NCI-H2107 treated with DMSO at 0.1 percent for 48 hours (cell line): ENCODE measurements around the gene MIEF2.
"Not testable (repeated sequence)": the region's sequence is repeated elsewhere in the genome, so short reads cannot be mapped to it uniquely, and the experiment has no call there.

Source experiments
- DNase-seq: peaks from one replicate; lab custom pipeline; 2025; ENCODE audit not compliant: unreplicated experiment; lab: John Stamatoyannopoulos, UW

The MIEF2 gene

DNA sequence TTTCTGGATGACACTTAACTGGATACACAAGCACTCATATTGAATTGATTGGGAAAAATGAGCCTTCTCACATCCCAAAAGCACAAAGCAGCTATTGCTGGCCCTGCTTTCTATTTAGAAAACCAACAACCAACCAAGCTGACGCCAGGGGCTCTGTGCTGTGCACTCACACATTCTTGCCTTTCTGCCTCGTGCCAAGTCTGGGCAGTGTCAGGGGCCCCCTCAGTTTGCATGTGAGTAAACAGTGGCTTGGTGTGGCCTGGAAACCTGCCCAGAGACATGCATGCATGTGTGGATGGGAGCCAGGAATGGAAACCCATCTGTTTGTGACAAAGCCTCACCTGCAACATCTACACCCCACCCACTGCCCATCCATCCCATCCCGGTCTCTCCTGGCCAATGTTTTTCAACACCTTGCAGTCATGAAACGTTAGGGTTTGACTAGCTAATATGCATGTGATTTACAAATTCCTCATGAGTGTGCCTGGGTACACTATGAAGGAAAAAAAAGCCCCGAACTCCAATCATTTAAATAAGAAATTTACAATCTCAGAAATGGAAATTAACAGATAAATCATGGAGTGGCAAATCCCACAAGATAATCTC, 20.4 kb downstream of the MIEF2 start:
- no peak for DNase-seq

DNA sequence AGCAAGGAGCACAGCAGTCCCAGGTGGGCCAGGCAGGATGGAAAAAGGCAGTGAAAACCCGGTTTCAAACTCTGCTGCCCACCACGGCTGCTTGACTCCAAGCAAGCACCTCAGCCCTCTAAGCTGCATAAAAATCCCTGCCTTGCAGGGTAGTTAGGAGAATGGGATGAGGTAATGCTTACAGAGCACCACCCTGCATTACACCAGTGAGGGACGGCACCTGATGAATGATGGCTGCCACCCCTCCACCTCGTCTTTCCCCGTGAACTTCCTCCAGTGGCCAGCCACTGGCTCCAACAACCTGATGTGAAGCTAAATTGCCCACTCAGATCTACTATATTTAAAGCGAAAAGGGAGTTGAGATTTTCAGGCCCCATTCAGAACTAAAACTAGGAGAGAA, 21.3 kb downstream of the MIEF2 start:
- no peak for DNase-seq

DNA sequence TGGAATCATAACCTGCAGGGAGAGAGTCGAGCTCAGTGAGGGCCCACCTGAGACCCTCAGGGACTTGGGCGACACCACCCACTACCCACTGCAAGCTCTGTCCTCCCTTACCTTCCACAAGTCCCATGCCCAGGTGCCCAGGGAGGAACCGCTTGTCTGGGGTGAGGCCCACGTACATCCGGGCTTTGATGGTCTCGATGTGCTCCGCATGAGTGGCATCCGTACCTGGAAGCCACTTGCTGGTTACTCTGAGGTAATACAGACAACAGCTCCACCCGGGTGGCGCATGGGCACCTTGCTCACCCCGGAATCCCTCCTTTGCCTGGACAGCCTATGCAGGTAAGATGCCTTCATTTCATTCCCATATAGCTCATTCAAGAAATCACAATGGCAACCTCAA, 24.8 kb downstream of the MIEF2 start:
- DNase-seq: no peak

DNA sequence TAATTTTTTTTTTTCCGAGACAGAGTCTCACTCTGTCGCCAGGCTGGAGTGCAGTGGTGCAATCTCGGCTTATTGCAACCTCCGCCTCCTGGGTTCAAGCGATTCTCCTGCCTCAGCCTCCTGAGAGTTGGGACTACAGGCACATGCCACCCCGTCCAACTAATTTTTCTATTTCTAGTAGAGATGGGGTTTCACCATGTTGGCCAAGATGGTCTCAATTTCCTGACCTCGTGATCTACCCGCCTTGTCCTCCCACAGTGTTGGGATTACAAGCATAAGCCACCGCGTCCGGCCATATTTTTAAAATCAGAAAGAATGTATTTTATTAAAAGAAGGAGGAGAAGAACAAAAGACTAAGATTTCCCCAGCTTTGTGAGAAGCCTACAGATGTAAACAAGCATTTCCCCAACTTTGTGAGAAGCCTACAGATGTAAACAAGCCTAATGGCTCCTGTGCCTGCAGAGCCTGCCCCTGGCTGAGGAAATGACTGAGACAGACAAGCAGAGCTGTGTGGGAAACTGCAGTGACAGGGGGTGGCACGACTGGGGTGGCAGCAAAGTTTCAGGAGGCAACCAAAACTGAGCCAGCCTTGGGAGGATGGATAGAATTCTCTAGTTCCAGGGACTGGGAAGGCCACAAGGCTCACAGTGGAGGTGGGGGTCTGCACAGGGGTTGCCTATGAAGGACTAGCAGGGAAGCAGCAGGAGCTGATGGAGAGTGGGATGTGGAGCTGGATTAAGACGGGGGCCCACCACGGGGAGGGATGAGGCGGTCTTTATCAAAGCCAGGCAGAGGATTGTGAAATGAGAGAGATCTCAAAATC, 31.5 kb downstream of the MIEF2 start:
- no peak for DNase-seq

- not testable (repeated sequence) for DNase-seq
Observed at GRCh38 chr17:18298061-18298460, 37.6 kb downstream of the MIEF2 start.

- no peak for DNase-seq
Observed at GRCh38 chr17:18300725-18301480, 40.4 kb downstream of the MIEF2 start.

DNA sequence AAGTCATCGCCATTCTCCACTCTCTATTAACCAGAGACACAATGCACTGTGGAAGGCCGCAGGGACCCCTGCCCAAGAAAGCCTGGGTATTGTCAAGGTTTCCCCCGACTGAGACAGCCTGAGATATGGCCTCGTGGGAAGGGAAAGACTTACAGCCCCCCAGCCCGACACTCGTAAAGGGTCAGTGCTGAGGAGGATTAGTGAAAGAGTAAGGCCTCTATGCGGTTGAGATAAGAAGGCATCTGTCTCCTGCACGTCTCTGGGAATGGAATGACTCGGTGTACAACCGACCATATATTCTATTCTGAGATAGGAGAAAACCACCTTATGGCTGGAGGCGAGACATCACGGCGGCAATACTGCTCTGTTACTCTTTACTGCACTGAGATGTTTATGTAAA, 42.7 kb downstream of the MIEF2 start:
- DNase-seq: not testable (repeated sequence)

DNA sequence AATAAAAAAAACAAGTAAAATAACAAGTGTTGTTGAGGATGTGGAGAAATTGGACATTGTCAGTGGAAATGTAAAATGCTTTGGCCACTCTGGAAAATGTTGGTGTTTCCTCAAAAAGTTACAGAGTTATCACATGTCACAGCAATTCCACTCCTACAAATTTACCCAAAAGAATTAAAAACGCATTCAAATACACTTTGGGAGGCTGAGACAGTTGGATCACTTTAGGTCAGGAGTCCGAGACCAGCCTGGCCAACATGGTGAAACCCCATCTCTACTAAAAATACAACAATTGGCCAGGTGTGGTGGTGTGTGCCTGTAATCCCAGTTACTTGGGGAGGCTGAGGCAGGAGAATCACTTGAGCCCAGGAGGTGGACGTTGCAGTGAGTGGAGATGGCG, 48.7 kb downstream of the MIEF2 start:
- no peak for DNase-seq

DNA sequence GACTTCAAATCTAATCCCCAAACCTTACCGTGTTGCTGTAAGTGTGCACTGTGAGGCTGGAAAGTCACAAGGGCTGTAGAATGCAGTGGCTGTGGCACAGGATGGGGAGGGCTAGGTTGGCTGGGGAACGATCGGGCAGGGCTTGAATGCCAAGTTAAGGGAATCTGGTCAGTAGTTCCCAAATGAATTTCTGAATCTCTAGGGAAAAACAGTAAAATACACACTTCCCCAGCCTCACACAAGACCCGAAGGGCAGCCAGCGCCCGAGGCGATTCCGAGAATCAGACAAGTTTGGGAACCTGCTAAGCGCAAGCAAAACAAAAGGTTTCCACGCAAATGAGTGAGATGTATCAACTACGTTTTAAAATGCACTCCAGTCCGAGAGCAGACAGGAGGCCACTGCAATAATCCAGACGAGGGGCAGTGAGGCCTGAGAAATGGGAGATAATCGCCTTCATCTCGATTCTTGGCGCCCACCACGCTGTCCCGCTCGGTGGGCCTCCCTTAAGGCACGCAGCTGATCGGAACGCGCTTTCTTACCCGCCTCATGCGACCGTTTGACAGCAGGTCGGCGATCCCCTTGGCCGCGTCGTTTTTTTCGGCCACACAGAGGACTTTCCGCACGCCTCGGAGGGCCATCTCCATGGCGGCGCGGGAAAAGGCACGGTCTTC, 53.7 kb downstream of the MIEF2 start:
- no peak for DNase-seq

GRCh38 chr17:18314731-18315561, 54.5 kb downstream of the MIEF2 start, which contains the start of the genes SMCR8 and TOP3A:
Gene SMCR8 (plus strand): TSS chr17:18315293. CDS start chr17:18315790, 497 bp downstream.
Gene TOP3A (minus strand): TSS chr17:18314994. CDS start chr17:18314778, 216 bp downstream.
- peak; percentile 83 for DNase-seq

DNA sequence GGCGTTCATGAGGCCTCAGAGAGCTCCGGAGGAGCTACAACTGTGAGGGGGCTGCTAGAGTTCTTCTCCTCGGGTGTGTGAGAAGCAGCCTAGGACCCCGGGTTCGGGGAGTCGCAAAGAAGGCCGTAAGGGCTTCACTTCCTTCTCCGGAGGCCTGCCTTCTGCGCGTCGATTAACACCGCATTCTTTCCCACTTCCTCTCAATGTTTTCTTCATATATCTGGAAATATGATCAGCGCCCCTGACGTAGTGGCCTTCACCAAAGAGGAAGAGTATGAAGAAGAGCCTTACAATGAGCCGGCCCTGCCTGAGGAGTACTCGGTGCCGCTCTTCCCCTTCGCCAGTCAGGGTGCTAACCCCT, 55.1 kb downstream of the MIEF2 start:
- no peak for DNase-seq

GRCh38 chr17:18315961-18316360, 55.5 kb downstream of the MIEF2 start:
- DNase-seq: no peak
